Fibroblast of lung (primary cell): ENCODE data around the gene FAM117B.

Experiments
- CTCF ChIP-seq, 2 donors: IDR thresholded peaks in 1 of 2; conservative IDR thresholded peaks in 1 of 2; 1 replicate in 1 of 2; 2 replicates in 1 of 2; pipeline ENCODE4 v1.5.1; 2011 to 2012; ENCODE audit warnings: low read length in 2 of 2, control low read depth in 1 of 2, inconsistent platforms in 1 of 2, low read depth in 1 of 2, mild to moderate bottlenecking in 1 of 2
- EZH2 ChIP-seq: IDR thresholded peaks from 2 replicates; pipeline ENCODE4 v1.5.1; 2012; ENCODE audit warnings: low read length, control low read depth, mild to moderate bottlenecking; ENCODE audit errors: missing control alignments

GRCh38 chr2:202639231-202639630 is 4.5 kb downstream of the FAM117B start:
- TF ChIP-seq CTCF (conservative IDR thresholded peaks at IDR 0.05 in 1 of 2, IDR thresholded peaks at IDR 0.05 in 1 of 2; ENCODE audit: low read depth in 1 of 2, low read length in 2 of 2), result no peak
- no peak for TF ChIP-seq EZH2
